SU-DHL-6 (cell line): ENCODE results near the gene ITPKB.

Source experiments
- H2AFZ ChIP-seq: fragments of 200-600 bp; sonication (generic); 2 replicates; pipeline ENCODE4 v1.6.1; 2014; ENCODE audit warnings: low read depth, mild to moderate bottlenecking, moderate library complexity, mixed read lengths, antibody characterized with exemption, low read length; ENCODE audit not compliant: severe bottlenecking
- H3F3A ChIP-seq: fragments of 200-600 bp; shearing (Covaris generic); 2 replicates; pipeline ENCODE4 v1.6.0; 2016; ENCODE audit warnings: antibody characterized with exemption, mild to moderate bottlenecking; ENCODE audit not compliant: insufficient read depth
- H3K27ac ChIP-seq: fragments of 200-600 bp; sonication (generic); 2 replicates; pipeline ENCODE4 v1.5.1; 2016; ENCODE audit warnings: low read depth, mild to moderate bottlenecking, low read length, moderate library complexity, mixed read lengths
- H3K27me3 ChIP-seq: fragments of 200-600 bp; sonication (generic), shearing (Covaris generic); 2 replicates; pipeline ENCODE4 v1.6.0; 2014; ENCODE audit warnings: mild to moderate bottlenecking, low read length
- H3K36me3 ChIP-seq: fragments of 200-600 bp; sonication (generic); 2 replicates; pipeline ENCODE4 v1.6.1; 2014; ENCODE audit warnings: mild to moderate bottlenecking, low read length, mixed read lengths
- H3K4me2 ChIP-seq: fragments of 300-600, 200-600 bp; shearing (Covaris generic), sonication (generic); 2 replicates; pipeline ENCODE4 v1.6.0; 2014; ENCODE audit warnings: low read length, low read depth, mild to moderate bottlenecking; ENCODE audit not compliant: poor library complexity, severe bottlenecking
- H3K4me3 ChIP-seq: fragments of 200-600 bp; sonication (generic); 2 replicates; pipeline ENCODE4 v1.5.1; 2014; ENCODE audit warnings: antibody characterized with exemption, low read length, mild to moderate bottlenecking, mixed read lengths; ENCODE audit not compliant: insufficient read depth, poor library complexity, severe bottlenecking
- H3K79me2 ChIP-seq: fragments of 200-600 bp; sonication (generic); 2 replicates; pipeline ENCODE4 v1.6.1; 2014; ENCODE audit warnings: mild to moderate bottlenecking, low read length, moderate library complexity; ENCODE audit not compliant: insufficient read depth
- H3K9ac ChIP-seq: fragments of 200-600 bp; sonication (generic); 2 replicates; pipeline ENCODE4 v1.7.0; 2014; ENCODE audit warnings: mild to moderate bottlenecking, low read length
- H3K9me2 ChIP-seq: fragments of 200-600 bp; sonication (generic); replicated peaks from 2 replicates; pipeline ENCODE4 v1.6.1; 2014; ENCODE audit warnings: low read length; ENCODE audit not compliant: insufficient read depth
- H3K9me3 ChIP-seq: fragments of 200-600 bp; sonication (generic); 2 replicates; pipeline ENCODE4 v1.6.1; 2014; ENCODE audit warnings: low read length, mixed read lengths; ENCODE audit not compliant: insufficient read depth
- H4K20me1 ChIP-seq: fragments of 200-600 bp; sonication (generic); 2 replicates; pipeline ENCODE4 v1.6.1; 2014; ENCODE audit warnings: low read depth, mild to moderate bottlenecking, antibody characterized with exemption, low read length, moderate library complexity, mixed read lengths
- EZH2phosphoT487 ChIP-seq: fragments of 200-600 bp; sonication (generic), shearing (Covaris generic); conservative IDR thresholded peaks from 2 replicates; pipeline ENCODE4 v1.6.1; 2018; ENCODE audit warnings: mild to moderate bottlenecking, antibody characterized with exemption, low read length, moderate library complexity, mixed read lengths
- TF ChIP-seq, protein P1 (sequence below): fragments of 200-600 bp; sonication (generic); IDR thresholded peaks from one replicate; pipeline ENCODE4 v1.5.1; 2017; ENCODE audit warnings: antibody characterized with exemption, mild to moderate bottlenecking, low read length, moderate library complexity; ENCODE audit not compliant: insufficient read depth, poor library complexity, severe bottlenecking

The ITPKB gene

DNA sequence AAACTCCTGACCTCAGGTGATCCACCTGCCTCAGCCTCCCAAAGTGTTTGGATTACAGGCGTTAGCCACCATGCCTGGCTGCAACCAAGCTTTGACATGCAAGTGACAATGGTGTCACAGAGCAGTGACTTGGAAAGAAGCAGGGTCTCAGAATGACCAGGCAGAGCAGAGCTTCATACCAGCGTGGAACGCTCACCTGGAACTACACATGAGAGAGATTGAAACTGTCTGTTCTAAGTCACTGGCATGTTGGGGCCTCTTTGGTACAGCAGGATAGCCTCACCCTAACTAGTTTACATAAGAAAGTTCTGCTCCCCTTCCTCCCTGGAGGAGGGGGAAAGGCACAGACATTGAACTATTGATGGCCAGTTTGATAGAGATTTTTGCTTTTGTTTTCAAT, 47.5 kb upstream of the ITPKB start:
- H3K4me2 ChIP-seq: no peak overlapping the region

DNA sequence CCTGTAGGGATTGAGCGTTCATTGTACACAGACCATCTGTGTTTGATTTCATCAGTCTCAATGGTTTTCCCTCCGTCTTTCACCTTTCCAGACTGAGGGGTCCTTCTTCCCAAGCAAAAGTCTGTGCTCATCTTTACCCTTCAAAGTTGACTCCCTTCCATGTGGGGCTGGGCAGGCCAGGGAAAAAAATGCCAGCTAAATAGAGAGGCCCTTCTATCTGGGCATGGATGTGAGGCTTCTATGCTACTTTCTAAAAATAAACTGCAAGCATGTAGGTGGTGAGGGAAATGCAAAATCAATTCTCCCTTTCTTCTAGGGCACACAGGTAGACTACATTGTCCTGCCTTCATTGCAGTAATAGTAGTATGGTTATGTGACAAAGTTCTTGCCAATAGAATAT, 46.7 kb upstream of the ITPKB start:
- no peak overlapping the region for H3K27ac ChIP-seq
- no peak overlapping the region for H3K4me2 ChIP-seq
- no peak overlapping the region for H3K9ac ChIP-seq
- no peaks in the 10 kb centered on the region for H3K9me3 ChIP-seq
- H2AFZ ChIP-seq: no peak overlapping the region
- no peak for TF ChIP-seq EZH2phosphoT487
- TF ChIP-seq, protein P1, sequence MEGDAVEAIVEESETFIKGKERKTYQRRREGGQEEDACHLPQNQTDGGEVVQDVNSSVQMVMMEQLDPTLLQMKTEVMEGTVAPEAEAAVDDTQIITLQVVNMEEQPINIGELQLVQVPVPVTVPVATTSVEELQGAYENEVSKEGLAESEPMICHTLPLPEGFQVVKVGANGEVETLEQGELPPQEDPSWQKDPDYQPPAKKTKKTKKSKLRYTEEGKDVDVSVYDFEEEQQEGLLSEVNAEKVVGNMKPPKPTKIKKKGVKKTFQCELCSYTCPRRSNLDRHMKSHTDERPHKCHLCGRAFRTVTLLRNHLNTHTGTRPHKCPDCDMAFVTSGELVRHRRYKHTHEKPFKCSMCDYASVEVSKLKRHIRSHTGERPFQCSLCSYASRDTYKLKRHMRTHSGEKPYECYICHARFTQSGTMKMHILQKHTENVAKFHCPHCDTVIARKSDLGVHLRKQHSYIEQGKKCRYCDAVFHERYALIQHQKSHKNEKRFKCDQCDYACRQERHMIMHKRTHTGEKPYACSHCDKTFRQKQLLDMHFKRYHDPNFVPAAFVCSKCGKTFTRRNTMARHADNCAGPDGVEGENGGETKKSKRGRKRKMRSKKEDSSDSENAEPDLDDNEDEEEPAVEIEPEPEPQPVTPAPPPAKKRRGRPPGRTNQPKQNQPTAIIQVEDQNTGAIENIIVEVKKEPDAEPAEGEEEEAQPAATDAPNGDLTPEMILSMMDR: no peak
- H3K9me2 ChIP-seq: no peaks in the 10 kb centered on the region
- H3K4me3 ChIP-seq: no peak overlapping the region
- no peaks in the 10 kb centered on the region for H3K27me3 ChIP-seq
- no peaks in the 10 kb centered on the region for H3K36me3 ChIP-seq
- no peaks in the 10 kb centered on the region for H4K20me1 ChIP-seq
- no peaks in the 10 kb centered on the region for H3F3A ChIP-seq
- H3K79me2 ChIP-seq: no peaks in the 10 kb centered on the region

More for the DNA sequence above, 47.5 kb upstream of the ITPKB start:
- Histone ChIP-seq H3K9me3 (no peaks in the 10 kb centered on the region), H3K36me3 (no peaks in the 10 kb centered on the region), H2AFZ (no peak overlapping the region), H3K9me2 (no peaks in the 10 kb centered on the region), H4K20me1 (no peaks in the 10 kb centered on the region), H3K27me3 (no peaks in the 10 kb centered on the region), H3K79me2 (no peaks in the 10 kb centered on the region), H3K27ac (no peak overlapping the region), H3K4me3 (no peak overlapping the region), H3F3A (no peaks in the 10 kb centered on the region), H3K9ac (no peak overlapping the region)
- TF ChIP-seq, protein P1: no peak
- TF ChIP-seq EZH2phosphoT487: no peak

DNA sequence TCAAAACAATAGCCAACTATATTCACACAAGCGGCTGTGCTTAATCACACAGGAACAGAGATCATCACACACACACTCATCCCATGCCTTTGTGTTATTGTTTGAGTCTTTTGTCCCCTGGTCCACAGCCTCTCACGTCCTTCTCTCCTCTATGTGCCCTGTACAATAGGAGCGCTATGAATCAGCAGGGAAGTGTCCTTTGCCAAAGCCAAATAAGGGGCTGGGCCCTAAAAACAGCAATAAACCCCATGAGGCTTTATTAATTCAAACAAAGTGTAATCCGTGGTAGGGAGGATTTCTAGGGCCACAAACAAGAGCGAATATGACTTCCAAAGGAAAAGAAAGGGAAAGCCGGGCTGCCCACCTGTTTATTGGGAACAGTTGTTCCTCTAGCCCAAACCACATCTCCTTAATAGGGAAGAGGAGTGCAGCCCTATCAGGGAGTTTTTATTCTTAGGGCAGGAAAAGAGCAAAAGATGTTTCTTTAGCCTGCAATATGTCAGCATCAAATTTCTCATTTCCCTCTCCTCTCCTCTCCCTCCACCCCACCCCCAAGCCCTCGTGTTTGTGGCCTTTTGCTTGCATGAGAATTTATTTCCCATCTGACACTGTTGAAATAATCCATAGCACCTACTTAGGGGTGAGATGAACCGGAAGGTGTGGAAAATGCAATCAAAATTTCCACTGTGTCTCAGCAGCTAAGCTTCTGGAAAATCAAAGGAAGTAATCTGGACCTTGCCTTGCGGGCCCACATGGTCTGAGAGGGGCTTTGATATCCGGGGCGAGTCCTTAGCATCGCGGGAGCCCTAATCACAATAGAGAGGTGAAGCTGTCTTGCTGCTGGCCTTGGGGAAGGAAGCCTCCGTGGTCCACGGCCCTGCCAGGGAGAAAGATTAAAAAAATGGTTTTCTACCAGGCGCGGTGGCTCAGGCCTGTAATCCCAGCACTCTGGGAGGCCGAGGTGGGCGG, 45.3 kb upstream of the ITPKB start:
- Histone ChIP-seq H3K79me2 (no peaks in the 10 kb centered on the region), H3K4me3 (no peak overlapping the region), H3K9me3 (no peaks in the 10 kb centered on the region), H3K4me2 (no peak overlapping the region), H2AFZ (no peak overlapping the region), H4K20me1 (no peaks in the 10 kb centered on the region), H3K9me2 (no peaks in the 10 kb centered on the region), H3K36me3 (no peaks in the 10 kb centered on the region), H3K9ac (no peak overlapping the region), H3K27me3 (no peaks in the 10 kb centered on the region), H3K27ac (no peak overlapping the region), H3F3A (no peaks in the 10 kb centered on the region)
- TF ChIP-seq, protein P1: no peak
- TF ChIP-seq EZH2phosphoT487: no peak
